HepG2 (cell line): ENCODE measurements around the gene CDH23. TPM values are rescaled to one million over a fixed set of nuclear protein-coding genes. Genes with fewer than 3 reads are reported as not detected.

Source experiments
- NAIF1 ChIP-seq: sonication (generic); formaldehyde crosslinking; IDR thresholded peaks from 2 replicates; pipeline ENCODE4 v1.5.0; 2020; ENCODE audit warnings: mild to moderate bottlenecking, missing genetic modification reagents, borderline replicate concordance
- NR2C2 ChIP-seq: sonication (generic); formaldehyde crosslinking; IDR thresholded peaks from 2 replicates; pipeline ENCODE4 v1.4.0; 2020; ENCODE audit warnings: missing genetic modification reagents, mild to moderate bottlenecking, moderate library complexity, borderline replicate concordance
- PHF21A ChIP-seq: sonication (generic); formaldehyde crosslinking; IDR thresholded peaks from 2 replicates; pipeline ENCODE4 v1.5.0; 2020; ENCODE audit warnings: mild to moderate bottlenecking, missing genetic modification reagents
- RXRA ChIP-seq: sonication (generic); formaldehyde crosslinking; IDR thresholded peaks from 2 replicates; pipeline ENCODE4 v1.5.1; 2020; ENCODE audit warnings: missing genetic modification reagents
- SETDB1 ChIP-seq: sonication (generic); formaldehyde crosslinking; IDR thresholded peaks from 2 replicates; pipeline ENCODE4 v1.5.1; 2020; ENCODE audit warnings: missing genetic modification reagents, mild to moderate bottlenecking, borderline replicate concordance
- ZNF317 ChIP-seq: sonication (generic); formaldehyde crosslinking; IDR thresholded peaks from 2 replicates; pipeline ENCODE4 v1.5.0; 2020; ENCODE audit warnings: mild to moderate bottlenecking, missing genetic modification reagents
- ZNF569 ChIP-seq: sonication (generic); formaldehyde crosslinking; IDR thresholded peaks from 2 replicates; pipeline ENCODE4 v1.5.0; 2020; ENCODE audit warnings: mild to moderate bottlenecking, missing genetic modification reagents, moderate library complexity, borderline replicate concordance
- ZNF672 ChIP-seq: sonication (generic); formaldehyde crosslinking; IDR thresholded peaks from 2 replicates; pipeline ENCODE4 v1.8.1; 2022; ENCODE audit warnings: missing genetic modification reagents
- polyA plus RNA-seq, 8 experiments: library from polyadenylated mRNA; depleted of rRNA in 3 of 8; stranded (reverse) in 7 of 8; unstranded in 1 of 8; fragments of >200 nt; fragmentation: Illumina TruSeq in 4 of 8; extraction: Trizol in 4 of 8; gene quantifications; 2 replicates each; pipeline versions ENCODE4 v1.2.1 to v1.2.3, GENCODE V29; 2011 to 2016; ENCODE audit warnings: low read depth in 4 of 8, missing spikeins in 1 of 8, mixed read lengths in 1 of 8; ENCODE audit not compliant: insufficient read depth in 1 of 8
- total RNA-seq, 5 experiments: library from RNA; depleted of rRNA; stranded (reverse); fragments of >200 nt; fragmentation: Illumina TruSeq; extraction: Trizol; gene quantifications; 2 replicates each; pipeline ENCODE4 v1.2.3, GENCODE V29; 2016; ENCODE audit warnings: low read depth in 1 of 5
- TF ChIP-seq, protein P1 (sequence below): sonication (generic); formaldehyde crosslinking; IDR thresholded peaks from 2 replicates; pipeline ENCODE4 v1.5.0; 2020; ENCODE audit warnings: mild to moderate bottlenecking, missing genetic modification reagents
- TF ChIP-seq, protein P2 (sequence below): sonication (generic); formaldehyde crosslinking; IDR thresholded peaks from 2 replicates; pipeline ENCODE4 v1.4.0; 2020; ENCODE audit warnings: mild to moderate bottlenecking, missing genetic modification reagents, borderline replicate concordance
- TF ChIP-seq, protein P3 (sequence below): sonication (generic); formaldehyde crosslinking; IDR thresholded peaks from 2 replicates; pipeline ENCODE4 v1.4.0; 2020; ENCODE audit warnings: missing genetic modification reagents, borderline replicate concordance
- TF ChIP-seq, protein P4 (sequence below): sonication (generic); formaldehyde crosslinking; IDR thresholded peaks from 2 replicates; pipeline ENCODE4 v1.5.1; 2020; ENCODE audit warnings: mild to moderate bottlenecking, missing genetic modification reagents
- TF ChIP-seq, protein P5 (sequence below): sonication (generic); formaldehyde crosslinking; conservative IDR thresholded peaks from 2 replicates; pipeline ENCODE4 v1.4.0; 2020; ENCODE audit warnings: missing genetic modification reagents
- TF ChIP-seq, protein P6 (sequence below): conservative IDR thresholded peaks from 2 replicates; pipeline ENCODE4 v1.6.1; 2018; ENCODE audit warnings: missing genetic modification reagents

CDH23 gene
- total and polyA plus RNA-seq, 2 of the 13 experiments (the other 11 are each of a cell fraction or from before 2014, with no cell fraction given), result 0.13 TPM; not detected in 1

DNA sequence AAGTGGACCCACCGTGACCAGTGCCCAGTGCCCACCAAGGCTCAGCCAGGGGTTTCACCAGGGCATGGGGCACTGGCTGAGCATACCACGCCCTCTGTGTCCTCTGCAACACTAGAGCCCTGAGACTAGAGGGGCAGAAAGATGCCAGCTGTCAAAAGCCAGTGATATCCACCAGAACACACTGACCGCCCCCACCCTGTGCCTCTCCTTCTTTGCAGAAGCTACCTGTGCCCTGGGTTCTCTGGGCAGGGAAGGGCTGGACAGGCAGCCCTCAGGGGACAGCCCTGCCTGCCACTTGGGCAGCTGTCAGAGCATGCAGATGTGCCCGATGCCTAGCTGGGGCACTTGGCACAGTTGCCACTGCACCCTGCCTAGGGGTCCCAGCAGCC, 376.1 kb downstream of the CDH23 start (continued):
- TF ChIP-seq, protein P1, sequence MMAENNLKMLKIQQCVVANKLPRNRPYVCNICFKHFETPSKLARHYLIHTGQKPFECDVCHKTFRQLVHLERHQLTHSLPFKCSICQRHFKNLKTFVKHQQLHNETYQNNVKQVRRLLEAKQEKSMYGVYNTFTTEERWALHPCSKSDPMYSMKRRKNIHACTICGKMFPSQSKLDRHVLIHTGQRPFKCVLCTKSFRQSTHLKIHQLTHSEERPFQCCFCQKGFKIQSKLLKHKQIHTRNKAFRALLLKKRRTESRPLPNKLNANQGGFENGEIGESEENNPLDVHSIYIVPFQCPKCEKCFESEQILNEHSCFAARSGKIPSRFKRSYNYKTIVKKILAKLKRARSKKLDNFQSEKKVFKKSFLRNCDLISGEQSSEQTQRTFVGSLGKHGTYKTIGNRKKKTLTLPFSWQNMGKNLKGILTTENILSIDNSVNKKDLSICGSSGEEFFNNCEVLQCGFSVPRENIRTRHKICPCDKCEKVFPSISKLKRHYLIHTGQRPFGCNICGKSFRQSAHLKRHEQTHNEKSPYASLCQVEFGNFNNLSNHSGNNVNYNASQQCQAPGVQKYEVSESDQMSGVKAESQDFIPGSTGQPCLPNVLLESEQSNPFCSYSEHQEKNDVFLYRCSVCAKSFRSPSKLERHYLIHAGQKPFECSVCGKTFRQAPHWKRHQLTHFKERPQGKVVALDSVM (CRISPR knock-in tag), result no peak
- TF ChIP-seq, protein P2, sequence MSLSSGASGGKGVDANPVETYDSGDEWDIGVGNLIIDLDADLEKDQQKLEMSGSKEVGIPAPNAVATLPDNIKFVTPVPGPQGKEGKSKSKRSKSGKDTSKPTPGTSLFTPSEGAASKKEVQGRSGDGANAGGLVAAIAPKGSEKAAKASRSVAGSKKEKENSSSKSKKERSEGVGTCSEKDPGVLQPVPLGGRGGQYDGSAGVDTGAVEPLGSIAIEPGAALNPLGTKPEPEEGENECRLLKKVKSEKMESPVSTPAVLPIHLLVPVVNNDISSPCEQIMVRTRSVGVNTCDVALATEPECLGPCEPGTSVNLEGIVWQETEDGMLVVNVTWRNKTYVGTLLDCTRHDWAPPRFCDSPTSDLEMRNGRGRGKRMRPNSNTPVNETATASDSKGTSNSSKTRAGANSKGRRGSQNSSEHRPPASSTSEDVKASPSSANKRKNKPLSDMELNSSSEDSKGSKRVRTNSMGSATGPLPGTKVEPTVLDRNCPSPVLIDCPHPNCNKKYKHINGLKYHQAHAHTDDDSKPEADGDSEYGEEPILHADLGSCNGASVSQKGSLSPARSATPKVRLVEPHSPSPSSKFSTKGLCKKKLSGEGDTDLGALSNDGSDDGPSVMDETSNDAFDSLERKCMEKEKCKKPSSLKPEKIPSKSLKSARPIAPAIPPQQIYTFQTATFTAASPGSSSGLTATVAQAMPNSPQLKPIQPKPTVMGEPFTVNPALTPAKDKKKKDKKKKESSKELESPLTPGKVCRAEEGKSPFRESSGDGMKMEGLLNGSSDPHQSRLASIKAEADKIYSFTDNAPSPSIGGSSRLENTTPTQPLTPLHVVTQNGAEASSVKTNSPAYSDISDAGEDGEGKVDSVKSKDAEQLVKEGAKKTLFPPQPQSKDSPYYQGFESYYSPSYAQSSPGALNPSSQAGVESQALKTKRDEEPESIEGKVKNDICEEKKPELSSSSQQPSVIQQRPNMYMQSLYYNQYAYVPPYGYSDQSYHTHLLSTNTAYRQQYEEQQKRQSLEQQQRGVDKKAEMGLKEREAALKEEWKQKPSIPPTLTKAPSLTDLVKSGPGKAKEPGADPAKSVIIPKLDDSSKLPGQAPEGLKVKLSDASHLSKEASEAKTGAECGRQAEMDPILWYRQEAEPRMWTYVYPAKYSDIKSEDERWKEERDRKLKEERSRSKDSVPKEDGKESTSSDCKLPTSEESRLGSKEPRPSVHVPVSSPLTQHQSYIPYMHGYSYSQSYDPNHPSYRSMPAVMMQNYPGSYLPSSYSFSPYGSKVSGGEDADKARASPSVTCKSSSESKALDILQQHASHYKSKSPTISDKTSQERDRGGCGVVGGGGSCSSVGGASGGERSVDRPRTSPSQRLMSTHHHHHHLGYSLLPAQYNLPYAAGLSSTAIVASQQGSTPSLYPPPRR, result no peak
- TF ChIP-seq NAIF1 (CRISPR knock-in tag), result no peak
- TF ChIP-seq, protein P3, sequence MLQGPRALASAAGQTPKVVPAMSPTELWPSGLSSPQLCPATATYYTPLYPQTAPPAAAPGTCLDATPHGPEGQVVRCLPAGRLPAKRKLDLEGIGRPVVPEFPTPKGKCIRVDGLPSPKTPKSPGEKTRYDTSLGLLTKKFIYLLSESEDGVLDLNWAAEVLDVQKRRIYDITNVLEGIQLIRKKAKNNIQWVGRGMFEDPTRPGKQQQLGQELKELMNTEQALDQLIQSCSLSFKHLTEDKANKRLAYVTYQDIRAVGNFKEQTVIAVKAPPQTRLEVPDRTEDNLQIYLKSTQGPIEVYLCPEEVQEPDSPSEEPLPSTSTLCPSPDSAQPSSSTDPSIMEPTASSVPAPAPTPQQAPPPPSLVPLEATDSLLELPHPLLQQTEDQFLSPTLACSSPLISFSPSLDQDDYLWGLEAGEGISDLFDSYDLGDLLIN, result no peak
- TF ChIP-seq NR2C2 (CRISPR knock-in tag), result no peak
- TF ChIP-seq, protein P4, sequence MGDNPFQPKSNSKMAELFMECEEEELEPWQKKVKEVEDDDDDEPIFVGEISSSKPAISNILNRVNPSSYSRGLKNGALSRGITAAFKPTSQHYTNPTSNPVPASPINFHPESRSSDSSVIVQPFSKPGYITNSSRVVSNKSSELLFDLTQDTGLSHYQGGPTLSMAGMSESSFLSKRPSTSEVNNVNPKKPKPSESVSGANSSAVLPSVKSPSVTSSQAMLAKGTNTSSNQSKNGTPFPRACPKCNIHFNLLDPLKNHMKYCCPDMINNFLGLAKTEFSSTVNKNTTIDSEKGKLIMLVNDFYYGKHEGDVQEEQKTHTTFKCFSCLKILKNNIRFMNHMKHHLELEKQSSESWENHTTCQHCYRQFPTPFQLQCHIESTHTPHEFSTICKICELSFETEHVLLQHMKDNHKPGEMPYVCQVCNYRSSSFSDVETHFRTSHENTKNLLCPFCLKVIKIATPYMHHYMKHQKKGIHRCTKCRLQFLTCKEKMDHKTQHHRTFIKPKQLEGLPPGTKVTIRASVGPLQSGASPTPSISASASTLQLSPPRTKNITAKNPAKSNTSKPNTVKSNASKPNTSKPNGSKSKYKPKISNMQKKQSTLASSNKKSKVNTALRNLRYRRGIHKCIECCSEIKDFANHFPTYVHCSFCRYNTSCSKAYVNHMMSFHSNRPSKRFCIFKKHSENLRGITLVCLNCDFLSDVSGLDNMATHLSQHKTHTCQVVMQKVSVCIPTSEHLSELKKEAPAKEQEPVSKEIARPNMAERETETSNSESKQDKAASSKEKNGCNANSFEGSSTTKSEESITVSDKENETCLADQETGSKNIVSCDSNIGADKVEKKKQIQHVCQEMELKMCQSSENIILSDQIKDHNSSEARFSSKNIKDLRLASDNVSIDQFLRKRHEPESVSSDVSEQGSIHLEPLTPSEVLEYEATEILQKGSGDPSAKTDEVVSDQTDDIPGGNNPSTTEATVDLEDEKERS (CRISPR knock-in tag), result no peak
- no peak for TF ChIP-seq PHF21A
- no peak for TF ChIP-seq RXRA (CRISPR knock-in tag)
- TF ChIP-seq ZNF317, result no peak
- TF ChIP-seq ZNF569 (CRISPR knock-in tag), result no peak
- no peak for TF ChIP-seq ZNF672 (CRISPR knock-in tag)
- TF ChIP-seq, protein P5, sequence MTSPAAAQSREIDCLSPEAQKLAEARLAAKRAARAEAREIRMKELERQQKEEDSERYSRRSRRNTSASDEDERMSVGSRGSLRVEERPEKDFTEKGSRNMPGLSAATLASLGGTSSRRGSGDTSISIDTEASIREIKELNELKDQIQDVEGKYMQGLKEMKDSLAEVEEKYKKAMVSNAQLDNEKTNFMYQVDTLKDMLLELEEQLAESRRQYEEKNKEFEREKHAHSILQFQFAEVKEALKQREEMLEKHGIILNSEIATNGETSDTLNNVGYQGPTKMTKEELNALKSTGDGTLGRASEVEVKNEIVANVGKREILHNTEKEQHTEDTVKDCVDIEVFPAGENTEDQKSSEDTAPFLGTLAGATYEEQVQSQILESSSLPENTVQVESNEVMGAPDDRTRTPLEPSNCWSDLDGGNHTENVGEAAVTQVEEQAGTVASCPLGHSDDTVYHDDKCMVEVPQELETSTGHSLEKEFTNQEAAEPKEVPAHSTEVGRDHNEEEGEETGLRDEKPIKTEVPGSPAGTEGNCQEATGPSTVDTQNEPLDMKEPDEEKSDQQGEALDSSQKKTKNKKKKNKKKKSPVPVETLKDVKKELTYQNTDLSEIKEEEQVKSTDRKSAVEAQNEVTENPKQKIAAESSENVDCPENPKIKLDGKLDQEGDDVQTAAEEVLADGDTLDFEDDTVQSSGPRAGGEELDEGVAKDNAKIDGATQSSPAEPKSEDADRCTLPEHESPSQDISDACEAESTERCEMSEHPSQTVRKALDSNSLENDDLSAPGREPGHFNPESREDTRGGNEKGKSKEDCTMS (CRISPR knock-in tag), result no peak
- TF ChIP-seq SETDB1 (CRISPR knock-in tag), result no peak
- TF ChIP-seq, protein P6, sequence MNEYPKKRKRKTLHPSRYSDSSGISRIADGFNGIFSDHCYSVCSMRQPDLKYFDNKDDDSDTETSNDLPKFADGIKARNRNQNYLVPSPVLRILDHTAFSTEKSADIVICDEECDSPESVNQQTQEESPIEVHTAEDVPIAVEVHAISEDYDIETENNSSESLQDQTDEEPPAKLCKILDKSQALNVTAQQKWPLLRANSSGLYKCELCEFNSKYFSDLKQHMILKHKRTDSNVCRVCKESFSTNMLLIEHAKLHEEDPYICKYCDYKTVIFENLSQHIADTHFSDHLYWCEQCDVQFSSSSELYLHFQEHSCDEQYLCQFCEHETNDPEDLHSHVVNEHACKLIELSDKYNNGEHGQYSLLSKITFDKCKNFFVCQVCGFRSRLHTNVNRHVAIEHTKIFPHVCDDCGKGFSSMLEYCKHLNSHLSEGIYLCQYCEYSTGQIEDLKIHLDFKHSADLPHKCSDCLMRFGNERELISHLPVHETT (CRISPR knock-in tag), result no peak
